GM19035 (cell line): ENCODE data around the gene SFI1.
"Not testable (repeated sequence)": the region's sequence is repeated elsewhere in the genome, so short reads cannot be mapped to it uniquely, and the experiment has no call there.

ENCODE experiments used
- ATAC-seq: cut with Tn5 transposase; IDR thresholded peaks from one replicate; pipeline ENCODE4 v1.9.1; 2021; ENCODE audit not compliant: unreplicated experiment

Gene SFI1

DNA sequence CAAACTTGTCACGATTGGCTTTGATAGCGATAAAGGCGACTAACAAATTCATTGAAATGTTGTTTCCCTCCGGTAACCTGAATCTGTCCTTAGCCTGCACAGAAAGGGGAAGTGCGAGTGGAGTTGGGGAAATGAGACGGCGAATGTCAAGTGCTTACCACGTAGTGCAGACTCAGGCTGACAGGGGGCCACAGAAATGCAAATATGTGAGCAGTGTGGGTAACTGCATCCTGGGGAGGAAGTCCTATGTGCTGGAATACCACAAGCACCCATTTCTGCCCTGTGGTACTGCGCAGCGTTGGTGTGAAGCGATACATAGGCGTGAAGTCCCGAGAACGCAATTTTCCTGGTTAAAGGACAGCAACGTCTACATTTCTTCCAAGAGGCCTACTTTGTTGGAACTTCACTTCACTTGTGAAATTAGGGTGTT lies 5.8 kb upstream of the SFI1 start:
- ATAC-seq: peak; percentile 52

DNA sequence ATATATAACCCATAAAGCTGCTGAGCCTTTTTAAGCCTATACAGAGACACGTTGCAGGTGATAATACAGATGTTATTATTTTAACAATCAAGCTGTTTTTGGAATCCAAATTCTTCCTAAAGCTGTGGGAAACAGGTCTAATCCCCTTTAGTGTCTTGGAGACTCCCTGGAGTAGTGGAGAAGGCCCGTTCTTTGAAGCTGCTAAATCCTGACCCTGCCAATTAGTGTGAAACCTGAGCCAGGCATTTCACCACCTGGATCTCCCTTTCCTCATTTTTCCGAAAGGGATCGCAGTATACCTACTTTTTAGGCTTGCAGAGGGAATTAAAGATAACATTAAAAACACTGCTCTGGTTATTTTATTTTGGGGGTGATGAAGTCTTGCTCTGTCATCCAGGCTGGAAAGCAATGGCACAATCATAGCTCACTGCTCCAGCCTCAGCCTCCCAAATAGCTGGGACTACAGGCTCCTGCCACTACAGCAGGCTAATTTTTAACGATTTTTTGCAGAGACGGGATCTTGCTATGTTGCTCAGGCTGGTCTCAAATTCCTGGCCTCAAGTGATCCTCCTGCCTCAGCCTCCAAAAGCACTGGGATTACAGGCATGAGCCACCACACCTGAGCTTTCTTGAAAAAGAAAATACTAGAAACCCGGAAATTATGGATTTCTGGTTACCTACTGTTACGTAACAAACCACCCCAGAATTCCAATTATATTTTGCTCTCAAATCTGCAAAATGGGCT lies 4.9 kb upstream of the SFI1 start:
- ATAC-seq: no peak

GRCh38 chr22:31492151-31492550 lies 4.2 kb upstream of the SFI1 start:
- ATAC-seq: no peak

DNA sequence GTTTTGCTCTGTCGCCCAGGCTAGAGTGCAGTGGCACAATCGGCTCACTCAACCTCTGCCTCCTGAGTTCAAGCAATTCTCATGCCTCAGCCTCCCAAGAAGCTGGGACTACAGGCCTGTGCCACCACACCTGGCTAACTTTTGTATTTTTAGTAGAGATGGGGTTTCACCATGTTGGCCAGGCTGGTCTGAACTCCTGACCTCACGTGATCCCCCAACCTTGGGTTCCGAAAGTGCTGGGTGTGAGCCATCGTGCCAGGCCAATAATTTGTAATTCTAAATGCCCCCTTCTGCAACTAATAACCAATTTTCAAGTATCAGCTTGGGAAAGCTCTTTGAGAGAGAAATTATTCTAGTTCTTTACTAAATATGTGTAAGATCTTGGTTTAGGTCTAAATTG lies 3.0 kb upstream of the SFI1 start:
- ATAC-seq: not testable (repeated sequence)

DNA sequence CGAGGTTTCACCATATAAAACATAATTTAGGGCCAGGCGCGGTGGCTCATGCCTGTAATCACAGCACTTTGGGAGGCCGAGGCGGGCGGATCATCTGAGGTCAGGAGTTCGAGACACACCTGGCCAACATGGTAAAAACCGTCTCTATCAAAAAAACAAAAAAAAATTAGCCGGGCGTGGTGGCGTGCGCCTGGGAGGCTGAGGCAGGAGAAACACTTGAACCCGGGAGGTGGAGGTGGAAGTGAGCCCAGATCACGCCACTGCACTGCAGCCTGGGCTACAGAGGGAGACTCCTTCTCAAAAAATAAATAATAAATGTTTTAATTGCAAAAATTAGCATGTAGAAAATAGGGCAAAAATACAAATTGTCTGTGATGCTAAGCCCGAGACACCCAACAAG lies 993 bp upstream of the SFI1 start:
- ATAC-seq: no peak

DNA sequence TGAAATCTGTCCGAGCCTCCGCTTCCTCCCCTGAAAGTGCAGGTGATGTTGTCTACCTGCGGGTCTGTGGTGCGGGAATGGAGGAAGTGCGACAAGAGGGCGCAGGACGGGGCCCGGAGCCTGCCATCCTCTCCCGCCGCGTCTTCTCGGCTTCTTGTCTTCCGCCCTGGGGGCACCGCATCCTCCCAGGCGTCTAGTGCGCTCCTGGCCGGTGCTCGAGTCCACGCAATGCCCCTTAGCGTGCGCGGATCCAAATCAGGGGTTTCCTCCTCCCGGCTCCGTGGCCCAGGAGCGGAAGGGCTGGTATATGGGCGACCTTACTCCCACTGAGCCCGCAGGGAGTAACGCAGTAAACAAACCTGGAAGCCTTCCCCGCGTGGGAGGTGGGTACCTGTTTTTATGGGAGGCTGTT lies 405 bp downstream of the SFI1 start:
- ATAC-seq: peak; percentile 13

GRCh38 chr22:31497148-31497938 lies 1.0 kb downstream of the SFI1 start:
- ATAC-seq: no peak

DNA sequence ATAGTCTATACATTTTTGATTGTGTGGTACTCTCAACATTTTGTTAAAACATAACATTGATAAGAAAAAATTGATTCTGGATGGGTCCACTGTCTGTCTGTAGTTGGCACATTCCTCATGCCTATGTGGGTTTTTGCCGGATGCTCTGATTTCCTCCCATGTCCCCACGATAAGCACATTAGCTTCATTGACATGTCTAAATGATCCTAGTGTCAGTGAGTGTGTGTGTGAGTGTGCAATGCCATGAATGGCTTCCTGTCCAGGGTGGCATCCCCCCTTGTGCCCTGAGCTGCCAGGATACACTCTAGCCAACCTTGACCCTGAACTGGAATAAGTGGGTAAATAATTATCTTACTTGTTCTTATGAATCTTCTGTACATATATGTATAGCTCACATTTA lies 5.4 kb downstream of the SFI1 start:
- ATAC-seq: no peak

GRCh38 chr22:31503211-31503964 lies 7.1 kb downstream of the SFI1 start:
- ATAC-seq: no peak

DNA sequence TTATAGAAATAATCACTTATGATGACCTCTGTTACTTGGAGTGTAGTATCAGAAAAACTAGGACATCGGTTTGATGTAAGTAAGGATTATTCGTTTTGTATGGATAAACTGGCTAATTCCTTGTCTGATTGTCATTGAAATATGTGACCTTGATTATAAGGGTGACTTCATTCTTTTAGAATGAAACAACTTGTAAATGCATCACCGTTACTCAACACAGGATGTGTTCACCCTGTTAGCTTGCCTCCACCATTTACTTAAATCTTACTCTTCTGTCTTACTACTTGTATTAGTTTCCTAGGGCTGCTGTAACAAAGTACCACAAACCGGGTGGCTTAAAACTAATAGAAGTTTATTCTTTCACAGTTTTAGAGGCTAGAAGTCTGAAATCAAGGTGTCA lies 7.9 kb downstream of the SFI1 start:
- no peak for ATAC-seq

DNA sequence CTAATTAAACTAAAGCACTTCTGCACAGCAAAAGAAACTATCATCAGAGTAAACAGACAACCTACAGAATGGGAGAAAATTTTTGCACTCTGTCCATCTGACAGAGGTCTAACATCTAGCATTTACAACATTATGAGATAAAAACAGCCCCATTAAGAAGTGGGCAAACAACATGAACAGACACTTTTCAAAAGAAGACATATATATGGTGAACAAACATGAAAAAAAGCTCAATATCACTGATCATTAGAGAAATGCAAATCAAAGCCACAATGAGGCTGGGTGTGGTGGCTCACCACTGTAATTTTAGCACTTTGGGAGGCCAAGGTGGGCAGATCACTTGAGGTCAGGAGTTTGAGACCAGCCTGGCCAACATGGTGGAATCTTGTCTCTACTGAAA lies 11.2 kb downstream of the SFI1 start:
- not testable (repeated sequence) for ATAC-seq

GRCh38 chr22:31508536-31508935 lies 12.2 kb downstream of the SFI1 start:
- no peak for ATAC-seq

GRCh38 chr22:31509061-31509762 lies 12.9 kb downstream of the SFI1 start:
- no peak for ATAC-seq

DNA sequence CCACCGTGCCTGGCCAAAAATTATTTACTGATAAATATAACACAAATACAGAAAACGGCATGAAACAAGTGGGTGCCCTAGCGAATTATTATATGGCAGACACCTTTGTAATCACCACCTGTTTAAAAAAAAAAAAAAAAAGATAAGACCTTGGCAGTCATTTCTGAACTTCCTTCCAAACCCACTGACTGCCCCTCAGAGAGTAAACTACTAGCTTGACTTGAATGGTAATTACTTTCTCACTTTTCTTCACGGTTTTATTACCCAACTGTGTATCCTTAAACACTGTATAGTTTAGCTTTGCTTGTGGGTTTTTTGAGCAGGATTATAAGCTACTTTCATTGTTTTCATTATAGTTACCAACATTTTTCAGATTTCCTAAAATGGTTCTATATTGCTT lies 23.7 kb downstream of the SFI1 start:
- ATAC-seq: no peak

DNA sequence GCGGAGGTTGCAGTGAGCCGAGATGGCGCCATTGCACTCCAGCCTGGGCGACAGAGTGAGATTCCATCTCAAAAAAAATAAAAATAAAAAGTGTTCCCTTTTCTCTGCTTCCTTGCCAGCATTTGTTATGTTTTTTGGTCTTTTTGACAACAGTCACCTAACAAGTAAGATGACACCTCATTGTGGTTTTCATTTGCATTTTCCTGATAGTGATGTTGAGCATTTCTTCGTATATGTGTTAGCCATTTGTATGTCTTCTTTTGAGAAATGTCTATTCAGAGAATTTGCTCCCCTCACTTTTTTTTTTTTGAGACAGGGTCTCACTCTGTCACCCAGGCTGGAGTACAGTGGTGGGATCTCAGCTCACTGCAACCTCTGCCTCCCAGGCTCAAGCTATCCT lies 27.8 kb downstream of the SFI1 start:
- ATAC-seq: not testable (repeated sequence)

GRCh38 chr22:31526270-31526669 lies 29.9 kb downstream of the SFI1 start:
- ATAC-seq: no peak

DNA sequence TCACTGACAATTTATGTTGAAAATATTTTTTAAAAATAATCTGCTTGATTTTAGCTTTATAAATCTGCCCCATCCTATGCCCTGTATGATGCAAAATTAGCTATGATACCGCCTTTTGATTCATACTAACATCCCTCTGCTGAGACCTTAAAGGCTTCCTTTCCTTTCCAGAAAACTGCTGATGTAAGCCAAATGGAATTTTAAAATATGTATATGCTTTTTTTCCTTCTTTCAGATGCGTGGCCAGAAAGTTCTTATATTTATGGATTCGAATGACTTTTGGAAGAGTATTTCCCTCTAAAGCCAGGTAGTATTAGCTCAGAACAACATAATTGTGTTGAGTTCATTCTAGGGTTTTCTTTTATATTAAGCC lies 34.5 kb downstream of the SFI1 start:
- no peak for ATAC-seq

DNA sequence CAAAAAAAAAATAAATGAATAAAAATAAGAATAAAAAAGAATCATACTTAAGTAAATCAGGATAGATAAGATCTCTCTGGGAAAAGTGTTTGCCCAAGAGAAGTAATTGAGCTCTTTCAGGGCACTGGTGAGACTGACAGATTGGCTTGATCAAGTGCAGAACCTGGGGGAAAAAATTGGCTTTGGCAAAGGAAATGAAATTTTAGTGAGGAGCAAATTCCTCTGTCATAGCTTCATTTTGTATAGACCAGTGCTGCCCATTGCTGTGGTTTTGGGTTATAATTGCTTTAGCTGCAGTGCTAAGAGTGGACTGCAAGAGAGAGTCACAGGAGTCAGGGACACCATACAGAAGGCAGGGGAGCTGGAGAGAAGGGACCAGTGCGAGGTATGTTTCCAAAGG lies 35.7 kb downstream of the SFI1 start:
- ATAC-seq: no peak

DNA sequence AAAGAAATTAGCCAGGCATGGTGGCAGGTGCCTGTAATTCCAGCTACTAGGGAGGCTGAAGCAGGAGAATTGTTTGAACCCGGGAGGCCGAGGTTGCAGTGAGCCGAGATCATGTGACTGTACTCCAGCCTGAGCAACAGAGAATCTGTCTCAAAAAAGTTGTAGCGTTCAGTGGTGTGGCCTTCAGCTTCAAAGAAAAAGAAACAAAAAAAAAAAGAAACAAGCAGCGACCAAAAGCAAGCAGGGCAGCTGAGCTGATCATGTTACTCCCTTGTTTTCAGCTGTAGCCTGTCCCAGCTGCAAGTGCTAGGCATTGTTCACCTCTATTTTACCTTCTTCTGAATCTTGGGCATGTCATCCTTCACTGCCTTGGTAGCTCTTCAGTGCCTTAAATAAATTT lies 37.0 kb downstream of the SFI1 start:
- ATAC-seq: no peak

DNA sequence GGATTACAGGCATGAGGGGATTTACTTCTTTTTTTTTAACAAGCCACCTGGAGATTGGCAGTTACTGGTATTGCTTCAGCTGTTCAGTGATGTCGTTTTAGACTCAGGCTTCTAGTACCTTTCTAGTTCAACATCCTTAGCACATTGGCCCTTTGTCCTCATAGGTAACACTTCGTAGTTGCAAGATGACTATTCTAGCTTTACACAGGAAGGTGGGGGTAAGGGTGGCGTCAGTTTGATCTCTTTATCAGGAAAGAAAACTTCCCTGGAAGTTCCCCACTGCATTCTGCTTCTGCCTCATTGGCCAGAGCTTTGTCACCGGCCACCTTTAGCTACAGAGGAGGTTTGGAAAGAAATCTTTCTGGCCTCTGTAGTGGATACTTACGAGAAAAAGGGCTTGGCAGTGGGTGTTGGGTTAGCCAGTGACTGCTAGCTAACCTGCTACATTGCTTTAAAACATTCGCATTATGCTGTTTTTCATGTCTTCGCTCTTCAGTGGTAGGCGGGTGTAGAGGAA lies 40.7 kb downstream of the SFI1 start:
- peak; percentile 65 for ATAC-seq

- no peak for ATAC-seq
Observed at GRCh38 chr22:31538815-31539214, 42.5 kb downstream of the SFI1 start.
